ENCODE measurements around the gene ATP8A2. TPM values are rescaled to one million over a fixed set of nuclear protein-coding genes. Genes with fewer than 3 reads are reported as not detected.
A peak's percentile ranks its signal among the peaks of the same experiment; 100 is the strongest.

ATP8A2 gene
- total and polyA plus RNA-seq, 2 donors, result 1.1 to 1.5 TPM

DNA sequence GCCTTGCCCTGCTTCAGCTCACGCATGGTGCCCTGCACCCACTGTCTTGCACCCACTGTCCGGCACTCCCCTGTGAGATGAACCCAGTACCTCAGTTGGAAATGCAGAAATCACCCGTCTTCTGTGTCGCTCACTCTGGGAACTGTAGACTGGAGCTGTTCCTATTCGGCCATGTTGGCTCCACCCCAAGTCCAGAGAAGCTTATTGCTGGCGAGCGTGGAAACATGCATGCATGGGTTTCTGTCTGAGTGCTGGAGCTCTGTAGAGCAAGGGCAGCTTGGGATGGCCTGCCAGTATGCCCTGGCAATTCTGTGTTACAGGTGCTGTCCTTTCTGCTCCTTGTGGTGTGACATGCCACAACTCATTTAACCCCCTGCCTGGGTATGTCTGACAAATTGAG, 527.2 kb downstream of the ATP8A2 start:
- no peak overlapping the region for H3K27ac ChIP-seq (ENCODE audit: low read depth in 1 of 2, low read length in 1 of 2)
- peaks cover 0 to 10% of the 10 kb centered on the region in 2 donors for H3K9me3 ChIP-seq (ENCODE audit: control insufficient read depth in 2 of 2, insufficient read depth in 1 of 2, low read length in 1 of 2)
- DNase-seq (ENCODE audit: low read depth in 6 of 9, low spot score in 9 of 9), result no peak
- peaks cover 0 to 26% of the 10 kb centered on the region in 2 donors for H3K4me1 ChIP-seq (ENCODE audit: control insufficient read depth in 2 of 2, insufficient read depth in 2 of 2, low read length in 2 of 2)
- 98% methylated on average over 7 of the region's 7 CpGs for WGBS
- H3K4me3 ChIP-seq (ENCODE audit: low read length in 2 of 2), result no peak overlapping the region
- H3K36me3 ChIP-seq (ENCODE audit: control insufficient read depth in 2 of 2, insufficient read depth in 2 of 2, low read length in 1 of 2), result no peaks in the 10 kb centered on the region
- no peaks in the 10 kb centered on the region for H3K27me3 ChIP-seq (ENCODE audit: control insufficient read depth in 2 of 2, insufficient read depth in 1 of 2, low read length in 1 of 2)

DNA sequence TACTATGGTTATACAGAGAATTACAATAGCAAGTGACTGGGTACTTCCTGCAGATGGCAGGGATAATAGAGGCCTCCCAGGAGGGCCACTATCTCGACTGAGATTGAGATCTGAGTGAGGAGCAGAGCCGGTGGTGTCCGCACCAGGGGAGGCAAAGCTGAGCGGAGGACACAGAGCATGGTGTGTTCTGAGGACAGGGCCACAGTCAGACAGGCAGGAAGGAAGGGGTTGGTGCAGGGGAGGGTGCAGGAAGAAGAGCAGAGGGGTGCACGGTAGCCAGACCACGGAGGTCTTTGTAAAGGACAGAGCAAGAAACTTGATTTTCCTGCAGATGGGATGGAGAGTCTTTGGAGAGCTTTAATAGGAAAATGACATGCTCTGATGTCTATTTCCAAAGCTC, 527.7 kb downstream of the ATP8A2 start:
- H3K9me3 ChIP-seq (ENCODE audit: control insufficient read depth in 2 of 2, insufficient read depth in 1 of 2, low read length in 1 of 2), result peaks cover 0 to 10% of the 10 kb centered on the region in 2 donors
- 78% methylated on average over 6 of the region's 6 CpGs for WGBS
- H3K27ac ChIP-seq (ENCODE audit: low read depth in 1 of 2, low read length in 1 of 2), result no peak overlapping the region
- H3K4me1 ChIP-seq (ENCODE audit: control insufficient read depth in 2 of 2, insufficient read depth in 2 of 2, low read length in 2 of 2), result peaks cover 0 to 26% of the 10 kb centered on the region in 2 donors
- no peak overlapping the region for H3K4me3 ChIP-seq (ENCODE audit: low read length in 2 of 2)
- DNase-seq (ENCODE audit: low read depth in 6 of 9, low spot score in 9 of 9), result no peak
- H3K27me3 ChIP-seq (ENCODE audit: control insufficient read depth in 2 of 2, insufficient read depth in 1 of 2, low read length in 1 of 2), result no peaks in the 10 kb centered on the region
- H3K36me3 ChIP-seq (ENCODE audit: control insufficient read depth in 2 of 2, insufficient read depth in 2 of 2, low read length in 1 of 2), result no peaks in the 10 kb centered on the region

DNA sequence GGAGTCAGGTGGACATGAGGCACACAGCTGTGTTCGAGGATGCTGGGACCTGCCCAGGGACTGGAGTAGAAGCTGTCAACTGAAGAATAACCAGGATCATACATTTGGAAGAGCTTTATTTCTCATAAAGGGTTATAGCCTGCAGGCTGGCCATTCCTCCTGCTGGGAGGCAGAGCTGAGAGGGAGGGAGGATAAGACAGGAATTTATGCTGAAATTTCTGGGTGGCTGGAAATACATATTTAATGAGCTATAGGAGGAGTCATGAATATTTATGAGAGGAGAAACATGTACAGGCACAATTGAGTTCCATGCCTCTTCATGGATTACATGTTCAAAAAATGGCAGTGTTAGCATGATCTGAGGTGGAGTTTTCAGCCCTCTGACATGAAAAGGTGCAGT, 528.2 kb downstream of the ATP8A2 start:
- Histone ChIP-seq H3K27ac (ENCODE audit: low read depth in 1 of 2, low read length in 1 of 2) (no peak overlapping the region), H3K4me3 (ENCODE audit: low read length in 2 of 2) (no peak overlapping the region), H3K4me1 (ENCODE audit: control insufficient read depth in 2 of 2, insufficient read depth in 2 of 2, low read length in 2 of 2) (peaks cover 0 to 26% of the 10 kb centered on the region in 2 donors), H3K36me3 (ENCODE audit: control insufficient read depth in 2 of 2, insufficient read depth in 2 of 2, low read length in 1 of 2) (no peaks in the 10 kb centered on the region), H3K27me3 (ENCODE audit: control insufficient read depth in 2 of 2, insufficient read depth in 1 of 2, low read length in 1 of 2) (no peaks in the 10 kb centered on the region), H3K9me3 (ENCODE audit: control insufficient read depth in 2 of 2, insufficient read depth in 1 of 2, low read length in 1 of 2) (peaks cover 0 to 10% of the 10 kb centered on the region in 2 donors)
- no peak for DNase-seq (ENCODE audit: low read depth in 6 of 9, low spot score in 9 of 9)
- WGBS, result 91% methylated on average over 1 of the region's 1 CpG

DNA sequence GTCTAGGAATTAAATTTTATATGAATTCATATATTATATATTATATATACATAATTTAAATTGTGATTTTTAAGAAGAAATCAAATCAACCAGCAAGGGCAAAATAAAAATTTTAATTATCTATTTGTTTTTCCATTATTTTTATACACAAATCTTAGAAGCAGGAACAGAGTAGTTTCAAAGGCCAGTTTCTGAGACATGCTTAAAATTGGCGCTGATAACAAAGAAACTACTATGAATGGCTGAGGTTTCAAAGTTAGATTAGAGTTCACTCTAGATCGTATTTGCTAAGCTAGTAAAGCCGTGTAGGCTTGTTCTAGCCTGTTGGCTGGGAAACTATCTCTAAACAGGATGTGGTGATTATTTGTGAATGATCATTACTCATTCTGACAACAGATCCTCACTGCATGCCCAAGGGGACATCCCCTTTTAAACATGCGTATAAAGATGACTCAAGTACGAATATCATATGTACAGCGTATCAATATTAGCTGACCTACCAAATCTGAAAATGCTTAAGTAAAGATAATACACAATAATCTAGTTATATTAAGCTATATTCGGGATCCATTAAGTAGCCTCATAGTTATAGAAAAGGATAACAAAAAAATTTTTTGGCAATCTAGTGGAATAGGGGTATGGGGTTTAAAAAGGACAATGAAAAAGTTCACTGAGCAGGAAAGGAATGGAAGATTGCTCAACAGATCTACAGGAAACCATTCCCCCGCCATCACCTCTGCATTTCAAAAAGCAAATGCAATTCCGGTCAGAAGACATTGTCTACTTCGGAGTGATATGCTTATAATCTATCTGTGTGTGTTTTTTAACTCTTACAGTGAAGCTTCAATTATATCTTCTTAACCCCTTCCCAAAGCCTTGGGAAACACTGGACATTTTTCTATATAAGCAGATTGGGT, 529.9 kb downstream of the ATP8A2 start:
- 74% methylated on average over 10 of the region's 10 CpGs for WGBS
- Histone ChIP-seq H3K4me3 (ENCODE audit: low read length in 2 of 2) (no peak overlapping the region), H3K36me3 (ENCODE audit: control insufficient read depth in 2 of 2, insufficient read depth in 2 of 2, low read length in 1 of 2) (no peaks in the 10 kb centered on the region), H3K4me1 (ENCODE audit: control insufficient read depth in 2 of 2, insufficient read depth in 2 of 2, low read length in 2 of 2) (peaks cover 0 to 41% of the 10 kb centered on the region in 2 donors), H3K9me3 (ENCODE audit: control insufficient read depth in 2 of 2, insufficient read depth in 1 of 2, low read length in 1 of 2) (peaks cover 0 to 10% of the 10 kb centered on the region in 2 donors), H3K27me3 (ENCODE audit: control insufficient read depth in 2 of 2, insufficient read depth in 1 of 2, low read length in 1 of 2) (no peaks in the 10 kb centered on the region), H3K27ac (ENCODE audit: low read depth in 1 of 2, low read length in 1 of 2) (no peak overlapping the region)
- DNase-seq (ENCODE audit: low read depth in 6 of 9, low spot score in 9 of 9), result peak in 2 of 9 donors; percentile 40 to 61

DNA sequence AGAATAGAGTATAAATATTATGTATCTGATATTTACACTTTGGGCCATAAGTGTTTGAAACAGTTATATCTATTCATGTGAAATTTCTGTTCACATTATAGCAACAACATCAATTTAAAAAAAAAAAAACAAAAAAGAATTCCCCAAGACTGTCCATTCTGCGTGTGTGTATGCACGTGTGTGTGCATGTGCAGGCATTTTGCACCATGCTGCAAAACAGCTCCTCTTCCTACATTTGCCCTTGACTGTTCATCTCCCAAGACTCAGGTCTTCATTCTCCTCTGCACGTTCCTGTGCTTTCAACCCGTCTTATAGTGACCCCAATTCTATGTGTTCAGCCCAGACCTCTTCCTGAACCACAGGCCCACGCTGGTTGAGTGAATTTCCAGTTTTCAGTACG, 530.7 kb downstream of the ATP8A2 start:
- Histone ChIP-seq H3K4me1 (ENCODE audit: control insufficient read depth in 2 of 2, insufficient read depth in 2 of 2, low read length in 2 of 2) (peaks cover 0 to 42% of the 10 kb centered on the region in 2 donors), H3K27me3 (ENCODE audit: control insufficient read depth in 2 of 2, insufficient read depth in 1 of 2, low read length in 1 of 2) (no peaks in the 10 kb centered on the region), H3K27ac (ENCODE audit: low read depth in 1 of 2, low read length in 1 of 2) (peak overlapping the region in 1 of 2 donors; percentile 26), H3K9me3 (ENCODE audit: control insufficient read depth in 2 of 2, insufficient read depth in 1 of 2, low read length in 1 of 2) (peaks cover 0 to 10% of the 10 kb centered on the region in 2 donors), H3K36me3 (ENCODE audit: control insufficient read depth in 2 of 2, insufficient read depth in 2 of 2, low read length in 1 of 2) (no peaks in the 10 kb centered on the region), H3K4me3 (ENCODE audit: low read length in 2 of 2) (no peak overlapping the region)
- 64% methylated on average over 6 of the region's 6 CpGs for WGBS
- DNase-seq (ENCODE audit: low read depth in 6 of 9, low spot score in 9 of 9), result no peak

DNA sequence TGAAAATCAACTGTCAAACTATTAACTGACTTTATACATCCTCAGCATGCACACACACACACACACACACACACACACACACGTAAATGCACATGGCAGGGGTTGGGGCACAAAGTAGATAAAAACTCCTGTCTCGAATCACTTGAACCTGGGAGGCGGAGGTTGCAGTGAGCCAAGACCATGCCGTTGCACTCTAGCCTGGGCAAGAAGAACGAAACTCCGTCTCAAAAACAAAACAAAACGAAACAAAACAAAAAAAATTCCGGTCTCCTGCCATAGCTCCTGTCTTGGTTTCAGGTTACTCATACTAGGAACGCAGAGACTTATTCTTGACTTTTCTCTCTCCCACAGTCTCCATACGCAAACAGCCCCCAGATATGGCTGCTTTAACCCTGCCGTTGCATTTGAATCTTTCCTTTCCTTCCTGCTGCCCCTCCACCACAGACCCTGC, 531.1 kb downstream of the ATP8A2 start:
- peaks cover 0 to 42% of the 10 kb centered on the region in 2 donors for H3K4me1 ChIP-seq (ENCODE audit: control insufficient read depth in 2 of 2, insufficient read depth in 2 of 2, low read length in 2 of 2)
- DNase-seq (ENCODE audit: low read depth in 6 of 9, low spot score in 9 of 9), result no peak
- peak overlapping the region; percentile 43 to 46 for H3K27ac ChIP-seq (ENCODE audit: low read depth in 1 of 2, low read length in 1 of 2)
- H3K36me3 ChIP-seq (ENCODE audit: control insufficient read depth in 2 of 2, insufficient read depth in 2 of 2, low read length in 1 of 2), result no peaks in the 10 kb centered on the region
- 86% methylated on average over 11 of the region's 11 CpGs for WGBS
- H3K27me3 ChIP-seq (ENCODE audit: control insufficient read depth in 2 of 2, insufficient read depth in 1 of 2, low read length in 1 of 2), result no peaks in the 10 kb centered on the region
- H3K9me3 ChIP-seq (ENCODE audit: control insufficient read depth in 2 of 2, insufficient read depth in 1 of 2, low read length in 1 of 2), result peaks cover 0 to 10% of the 10 kb centered on the region in 2 donors
- H3K4me3 ChIP-seq (ENCODE audit: low read length in 2 of 2), result no peak overlapping the region

DNA sequence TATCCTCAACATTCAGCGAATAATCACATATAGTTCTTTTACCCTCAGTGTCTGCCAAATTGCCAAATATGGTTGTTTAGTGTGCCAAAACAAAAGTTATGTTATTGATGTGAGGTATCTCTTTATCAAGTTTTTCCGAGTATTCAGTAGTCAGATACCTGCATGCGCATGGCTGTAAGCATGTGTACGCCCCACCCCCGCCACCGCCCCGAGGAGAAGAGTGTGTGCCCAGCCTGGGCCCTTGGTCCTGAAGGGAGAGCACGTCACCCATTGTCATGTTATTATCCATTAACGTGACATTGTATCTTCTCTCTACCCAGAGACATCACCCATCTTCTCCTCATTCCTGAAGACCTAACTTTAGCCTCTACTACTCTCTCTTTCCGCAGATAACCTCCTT, 533.1 kb downstream of the ATP8A2 start:
- Histone ChIP-seq H3K36me3 (ENCODE audit: control insufficient read depth in 2 of 2, insufficient read depth in 2 of 2, low read length in 1 of 2) (no peaks in the 10 kb centered on the region), H3K9me3 (ENCODE audit: control insufficient read depth in 2 of 2, insufficient read depth in 1 of 2, low read length in 1 of 2) (no peaks in the 10 kb centered on the region), H3K4me1 (ENCODE audit: control insufficient read depth in 2 of 2, insufficient read depth in 2 of 2, low read length in 2 of 2) (peaks cover 0 to 36% of the 10 kb centered on the region in 2 donors), H3K4me3 (ENCODE audit: low read length in 2 of 2) (no peak overlapping the region), H3K27me3 (ENCODE audit: control insufficient read depth in 2 of 2, insufficient read depth in 1 of 2, low read length in 1 of 2) (no peaks in the 10 kb centered on the region), H3K27ac (ENCODE audit: low read depth in 1 of 2, low read length in 1 of 2) (no peak overlapping the region)
- WGBS, result 98% methylated on average over 10 of the region's 10 CpGs
- DNase-seq (ENCODE audit: low read depth in 6 of 9, low spot score in 9 of 9), result no peak

DNA sequence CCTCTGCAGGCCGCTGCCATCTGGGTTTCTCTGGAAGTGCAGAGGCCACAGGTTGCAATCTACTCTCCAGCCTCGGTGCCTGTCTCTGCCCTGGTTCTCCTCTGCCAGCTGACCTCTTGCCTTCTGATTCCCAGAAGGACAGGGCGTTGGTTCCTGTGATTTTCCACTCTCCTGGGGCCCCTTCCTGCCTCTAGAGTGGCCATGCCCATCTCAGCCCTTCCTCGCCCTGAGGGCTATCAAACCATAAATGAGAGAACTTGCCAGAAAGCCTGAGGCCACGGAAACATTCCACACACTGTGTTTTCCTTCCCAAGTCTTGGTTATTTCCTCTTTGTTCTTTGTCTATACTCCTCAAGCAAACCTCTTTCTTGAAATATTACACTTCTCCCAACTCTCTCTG, 533.8 kb downstream of the ATP8A2 start:
- Histone ChIP-seq H3K27ac (ENCODE audit: low read depth in 1 of 2, low read length in 1 of 2) (peak overlapping the region; percentile 56 to 86), H3K36me3 (ENCODE audit: control insufficient read depth in 2 of 2, insufficient read depth in 2 of 2, low read length in 1 of 2) (no peaks in the 10 kb centered on the region), H3K9me3 (ENCODE audit: control insufficient read depth in 2 of 2, insufficient read depth in 1 of 2, low read length in 1 of 2) (no peaks in the 10 kb centered on the region), H3K4me3 (ENCODE audit: low read length in 2 of 2) (no peak overlapping the region), H3K27me3 (ENCODE audit: control insufficient read depth in 2 of 2, insufficient read depth in 1 of 2, low read length in 1 of 2) (no peaks in the 10 kb centered on the region), H3K4me1 (ENCODE audit: control insufficient read depth in 2 of 2, insufficient read depth in 2 of 2, low read length in 2 of 2) (peaks cover 0 to 35% of the 10 kb centered on the region in 2 donors)
- WGBS, result 64% methylated on average over 5 of the region's 5 CpGs
- no peak for DNase-seq (ENCODE audit: low read depth in 6 of 9, low spot score in 9 of 9)

DNA sequence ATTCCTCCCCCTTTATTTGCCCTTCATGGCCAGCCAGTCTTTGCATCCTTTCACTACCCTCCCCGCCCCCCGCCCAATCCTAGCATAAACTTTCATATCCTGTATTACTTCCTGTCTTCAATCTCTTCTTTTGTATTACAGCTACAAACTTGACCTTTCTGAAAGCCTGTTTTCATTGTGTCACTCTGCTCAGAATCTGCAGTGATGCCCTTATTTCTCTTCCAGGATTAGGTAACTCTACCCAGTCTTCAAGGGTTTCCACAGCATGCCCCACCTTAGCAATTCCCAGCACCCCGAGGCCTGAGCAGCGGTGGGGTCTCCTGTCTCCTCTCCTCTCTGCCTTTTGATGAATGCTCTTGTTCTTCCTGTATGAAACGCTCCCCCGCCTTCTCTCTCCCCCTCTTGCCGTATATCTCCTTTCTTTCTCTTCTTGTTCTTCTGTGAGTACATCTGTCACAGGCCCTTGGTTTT, 534.5 kb downstream of the ATP8A2 start:
- WGBS, result 38% methylated on average over 7 of the region's 7 CpGs
- no peaks in the 10 kb centered on the region for H3K27me3 ChIP-seq (ENCODE audit: control insufficient read depth in 2 of 2, insufficient read depth in 1 of 2, low read length in 1 of 2)

More for the DNA sequence above, 534.5 kb downstream of the ATP8A2 start:
- H3K4me3 ChIP-seq (ENCODE audit: low read length in 2 of 2), result no peak overlapping the region
- no peaks in the 10 kb centered on the region for H3K9me3 ChIP-seq (ENCODE audit: control insufficient read depth in 2 of 2, insufficient read depth in 1 of 2, low read length in 1 of 2)
- peak overlapping the region; percentile 86 to 90 for H3K27ac ChIP-seq (ENCODE audit: low read depth in 1 of 2, low read length in 1 of 2)
- DNase-seq (ENCODE audit: low read depth in 6 of 9, low spot score in 9 of 9), result peak in 8 of 9 donors; percentile 11 to 62 (median 38)
- no peaks in the 10 kb centered on the region for H3K36me3 ChIP-seq (ENCODE audit: control insufficient read depth in 2 of 2, insufficient read depth in 2 of 2, low read length in 1 of 2)
- peaks cover 0 to 30% of the 10 kb centered on the region in 2 donors for H3K4me1 ChIP-seq (ENCODE audit: control insufficient read depth in 2 of 2, insufficient read depth in 2 of 2, low read length in 2 of 2)
